ENCODE results near the gene FAM98C. TPM values are rescaled to one million over a fixed set of nuclear protein-coding genes. Genes with fewer than 3 reads are reported as not detected.
"Not testable (repeated sequence)": the region's sequence is repeated elsewhere in the genome, so short reads cannot be mapped to it uniquely, and the experiment has no call there.

Gene FAM98C
- total and polyA plus RNA-seq, 2 experiments from 2014 or later, result 9.9 to 20.2 TPM

- no peak for DNase-seq (ENCODE audit: low spot score)
- Histone ChIP-seq H3K4me1 (ENCODE audit: insufficient read depth) (no peaks in the 10 kb centered on the region), H3K79me2 (peaks cover 4% of the 10 kb centered on the region), H3K9me2 (replicated peaks; ENCODE audit: insufficient read depth) (no peaks in the 10 kb centered on the region), H2AFZ (no peak overlapping the region), H3K4me3 (no peak overlapping the region), H3K27me3 (no peaks in the 10 kb centered on the region), H3K36me3 (replicated peaks; ENCODE audit: insufficient read depth, low read depth) (no peaks in the 10 kb centered on the region), H4K20me1 (ENCODE audit: insufficient read depth, poor library complexity, severe bottlenecking) (no peaks in the 10 kb centered on the region), H3K9me3 (ENCODE audit: low read depth) (no peaks in the 10 kb centered on the region), H3K4me2 (no peak overlapping the region), H3K27ac (no peak overlapping the region)
- TF ChIP-seq EZH2phosphoT487 (IDR thresholded peaks at IDR 0.05; ENCODE audit: low read depth, severe bottlenecking, unreplicated experiment), result no peak
- no peak for TF ChIP-seq CTCF (IDR thresholded peaks at IDR 0.05; ENCODE audit: poor library complexity)
- TF ChIP-seq EZH2 (IDR thresholded peaks at IDR 0.05; ENCODE audit: borderline replicate concordance), result no peak
- 100% methylated on average over 5 of the region's 6 CpGs for WGBS (ENCODE audit: low lambda C conversion rate, missing lambda C conversion rate)
Measured at GRCh38 chr19:38404858-38405257, 2.0 kb downstream of the FAM98C start.

- Histone ChIP-seq H2AFZ (no peak overlapping the region), H3K36me3 (replicated peaks; ENCODE audit: insufficient read depth, low read depth) (no peaks in the 10 kb centered on the region), H3K79me2 (peaks cover 4% of the 10 kb centered on the region), H3K27me3 (no peaks in the 10 kb centered on the region), H3K4me3 (no peak overlapping the region), H3K9me2 (replicated peaks; ENCODE audit: insufficient read depth) (no peaks in the 10 kb centered on the region), H3K4me1 (ENCODE audit: insufficient read depth) (no peaks in the 10 kb centered on the region), H3K9me3 (ENCODE audit: low read depth) (no peaks in the 10 kb centered on the region), H4K20me1 (ENCODE audit: insufficient read depth, poor library complexity, severe bottlenecking) (no peaks in the 10 kb centered on the region), H3K27ac (no peak overlapping the region), H3K4me2 (no peak overlapping the region)
- WGBS (ENCODE audit: low lambda C conversion rate, missing lambda C conversion rate), result 97% methylated on average over 8 of the region's 8 CpGs
- no peak for DNase-seq (ENCODE audit: low spot score)
- TF ChIP-seq CTCF (IDR thresholded peaks at IDR 0.05; ENCODE audit: poor library complexity) (no peak), EZH2phosphoT487 (IDR thresholded peaks at IDR 0.05; ENCODE audit: low read depth, severe bottlenecking, unreplicated experiment) (no peak), EZH2 (IDR thresholded peaks at IDR 0.05; ENCODE audit: borderline replicate concordance) (no peak)
Measured at GRCh38 chr19:38405276-38405675, 2.4 kb downstream of the FAM98C start.

GRCh38 chr19:38409631-38410133 lies 6.8 kb downstream of the FAM98C start:
- H3K27ac ChIP-seq, result no peak overlapping the region
- no peaks in the 10 kb centered on the region for H3K79me2 ChIP-seq
- H3K9me2 ChIP-seq (replicated peaks; ENCODE audit: insufficient read depth), result no peaks in the 10 kb centered on the region
- DNase-seq (ENCODE audit: low spot score), result no peak
- no peak overlapping the region for H2AFZ ChIP-seq
- no peaks in the 10 kb centered on the region for H3K9me3 ChIP-seq (ENCODE audit: low read depth)
- TF ChIP-seq EZH2phosphoT487 (IDR thresholded peaks at IDR 0.05; ENCODE audit: low read depth, severe bottlenecking, unreplicated experiment) (no peak), CTCF (IDR thresholded peaks at IDR 0.05; ENCODE audit: poor library complexity) (no peak), EZH2 (IDR thresholded peaks at IDR 0.05; ENCODE audit: borderline replicate concordance) (no peak)
- H3K4me1 ChIP-seq (ENCODE audit: insufficient read depth), result no peaks in the 10 kb centered on the region
- H3K27me3 ChIP-seq, result no peaks in the 10 kb centered on the region
- WGBS (ENCODE audit: low lambda C conversion rate, missing lambda C conversion rate), result 80% methylated on average over 7 of the region's 7 CpGs
- no peak overlapping the region for H3K4me3 ChIP-seq
- H3K36me3 ChIP-seq (replicated peaks; ENCODE audit: insufficient read depth, low read depth), result no peaks in the 10 kb centered on the region
- H4K20me1 ChIP-seq (ENCODE audit: insufficient read depth, poor library complexity, severe bottlenecking), result no peaks in the 10 kb centered on the region
- no peak overlapping the region for H3K4me2 ChIP-seq

GRCh38 chr19:38410407-38410806 lies 7.5 kb downstream of the FAM98C start:
- not testable (repeated sequence) for H3K27ac ChIP-seq; H3K9me3 ChIP-seq (ENCODE audit: low read depth); H3K36me3 ChIP-seq (replicated peaks; ENCODE audit: insufficient read depth, low read depth); H3K4me3 ChIP-seq; H4K20me1 ChIP-seq (ENCODE audit: insufficient read depth, poor library complexity, severe bottlenecking); H2AFZ ChIP-seq; H3K4me1 ChIP-seq (ENCODE audit: insufficient read depth); H3K79me2 ChIP-seq; DNase-seq (ENCODE audit: low spot score); H3K27me3 ChIP-seq; H3K9me2 ChIP-seq (replicated peaks; ENCODE audit: insufficient read depth); H3K4me2 ChIP-seq
- WGBS (ENCODE audit: low lambda C conversion rate, missing lambda C conversion rate), result 95% methylated on average over 6 of the region's 6 CpGs
